Activated gamma-delta T cell treated with Interleukin-2 at 50 U/mL for 16 hours (primary cell): ENCODE results near the gene ADI1.
"Not testable (repeated sequence)": the region's sequence is repeated elsewhere in the genome, so short reads cannot be mapped to it uniquely, and the experiment has no call there.

Experiments
- DNase-seq: peaks from one replicate; pipeline ENCODE4 v3.0.0-alpha.2; 2020

ADI1 gene

DNA sequence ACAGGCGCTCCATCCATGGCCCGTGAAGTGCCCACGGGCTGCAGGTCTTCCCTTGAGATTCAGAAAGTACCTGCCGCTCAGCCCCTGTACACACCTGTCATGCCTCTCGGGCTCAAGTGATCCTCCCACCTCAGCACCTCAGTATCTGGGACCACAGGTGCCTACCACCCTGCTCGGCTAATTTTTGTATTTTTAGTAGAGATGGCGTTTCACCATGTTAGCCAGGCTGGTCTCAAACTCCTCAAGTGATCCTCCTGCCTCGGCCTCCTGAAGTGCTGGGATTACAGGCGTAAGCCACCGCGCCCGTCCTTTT, 26.9 kb downstream of the ADI1 start:
- DNase-seq, result not testable (repeated sequence)

DNA sequence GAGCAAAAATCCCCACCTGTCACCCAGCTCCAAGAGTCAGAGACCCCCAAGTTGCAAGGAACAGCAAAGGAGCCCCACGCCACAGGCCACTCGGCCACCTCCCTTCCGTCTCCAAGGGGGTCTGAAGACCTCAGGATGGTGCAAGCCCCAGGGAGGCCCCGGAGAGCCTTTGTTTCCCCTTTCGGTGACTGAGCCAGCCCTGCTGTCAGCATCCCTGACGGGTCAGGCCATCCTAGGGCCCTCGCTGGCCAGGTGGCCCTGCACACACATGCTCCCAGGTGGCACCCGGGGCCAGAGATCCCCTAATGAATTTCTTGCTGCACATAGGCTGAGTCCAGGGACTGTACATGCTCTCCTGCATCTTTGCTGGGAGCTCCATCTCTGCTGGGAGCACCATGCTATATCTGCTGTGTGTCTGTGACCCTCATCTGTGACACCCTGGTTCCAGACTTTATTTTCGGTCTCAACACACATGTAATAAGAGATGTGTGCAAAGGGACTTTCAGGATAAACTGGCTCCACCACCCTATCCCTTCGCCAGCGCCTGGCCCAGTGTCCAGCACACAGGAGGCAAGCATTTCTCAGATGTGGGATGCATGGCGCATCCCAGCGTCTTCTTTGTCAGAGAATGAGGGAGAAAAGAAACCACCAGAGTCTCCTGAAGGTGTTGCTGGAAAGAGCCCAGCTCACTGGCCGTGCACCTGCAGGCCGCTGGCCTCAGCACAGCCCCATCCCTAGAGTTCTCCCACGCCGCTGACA, 27.4 kb downstream of the ADI1 start:
- DNase-seq, result no peak

DNA sequence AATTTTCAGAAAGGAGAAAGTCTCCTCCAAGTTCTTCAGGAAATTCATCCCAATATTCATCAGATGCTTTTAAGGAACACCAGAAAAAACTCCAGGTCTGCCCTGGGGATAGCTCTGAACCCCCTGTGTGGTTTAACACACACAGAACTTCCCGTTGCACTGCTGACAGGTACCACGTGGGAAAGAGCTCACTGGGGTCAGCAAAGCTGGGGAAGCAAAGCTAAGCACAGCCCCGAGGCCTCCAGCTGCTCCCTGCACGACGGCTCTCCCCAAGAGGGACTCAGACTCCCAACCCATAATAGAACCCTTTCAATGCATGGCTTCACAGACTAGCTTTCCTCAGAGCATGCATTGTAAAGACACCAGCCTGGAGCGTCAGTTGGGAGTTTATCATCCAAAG, 28.0 kb downstream of the ADI1 start:
- DNase-seq, result no peak

DNA sequence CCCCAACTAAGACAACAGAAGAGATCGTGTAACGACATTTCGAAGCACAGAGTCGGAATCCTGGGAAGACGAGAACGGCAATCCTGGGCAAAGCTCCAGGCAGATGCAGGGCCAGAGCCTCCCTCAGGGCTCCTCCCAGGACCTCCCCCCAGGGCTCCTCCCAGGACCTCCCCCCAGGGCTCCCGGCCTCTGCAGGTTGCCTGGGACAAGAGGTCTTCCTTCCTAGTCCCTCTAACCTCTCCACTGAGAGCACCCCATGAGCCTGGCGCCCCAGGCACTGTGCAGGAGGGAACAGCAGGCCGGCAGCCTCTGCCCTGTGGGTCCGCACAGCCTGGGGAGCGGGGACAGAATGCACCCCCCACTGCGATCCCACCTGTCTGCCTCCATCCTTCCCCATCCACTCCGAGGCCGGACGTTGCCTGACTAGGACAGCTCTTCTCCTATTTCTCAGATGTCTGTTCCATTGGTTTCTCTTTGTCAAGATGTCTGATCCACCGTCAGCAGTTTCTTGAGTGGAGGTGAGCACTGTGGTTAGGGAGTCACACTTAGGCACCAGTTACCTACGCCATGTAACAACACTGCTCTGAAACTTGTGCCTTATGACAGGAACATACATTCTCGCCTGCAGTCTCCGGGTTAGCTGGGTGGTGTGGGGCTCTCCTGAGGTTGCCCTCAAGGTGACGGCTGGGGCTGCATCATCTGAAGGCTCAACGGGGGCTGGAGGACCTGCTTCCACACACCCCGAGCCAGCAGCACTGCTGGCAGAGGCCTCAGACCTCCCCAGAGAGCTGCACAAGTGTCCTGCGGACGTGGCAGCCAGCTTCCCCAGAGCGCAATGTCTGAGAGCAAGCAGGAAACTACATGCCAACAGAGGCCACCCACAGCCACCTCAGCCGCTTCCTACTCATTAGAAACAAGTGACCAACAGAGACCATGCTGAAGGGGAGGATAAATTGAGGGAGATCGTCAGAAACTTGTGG, 28.9 kb downstream of the ADI1 start:
- no peak for DNase-seq

DNA sequence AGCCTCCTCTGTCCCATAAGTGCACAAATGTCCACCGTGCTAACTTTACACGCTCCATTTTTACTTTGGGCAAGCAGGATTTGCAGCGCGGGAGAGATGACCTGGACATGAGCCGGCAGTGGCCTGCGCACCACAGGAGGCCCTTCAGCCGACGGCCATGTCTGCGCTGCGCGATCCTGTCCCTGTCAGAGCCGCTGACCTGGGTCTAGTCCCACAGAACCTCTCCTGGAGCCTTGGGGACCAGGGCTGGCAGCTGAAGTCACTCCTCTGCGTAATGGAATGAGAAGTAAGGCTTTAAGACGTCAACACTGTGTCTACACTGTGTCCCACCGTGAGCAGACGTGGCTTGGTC, 29.6 kb downstream of the ADI1 start:
- no peak for DNase-seq

DNA sequence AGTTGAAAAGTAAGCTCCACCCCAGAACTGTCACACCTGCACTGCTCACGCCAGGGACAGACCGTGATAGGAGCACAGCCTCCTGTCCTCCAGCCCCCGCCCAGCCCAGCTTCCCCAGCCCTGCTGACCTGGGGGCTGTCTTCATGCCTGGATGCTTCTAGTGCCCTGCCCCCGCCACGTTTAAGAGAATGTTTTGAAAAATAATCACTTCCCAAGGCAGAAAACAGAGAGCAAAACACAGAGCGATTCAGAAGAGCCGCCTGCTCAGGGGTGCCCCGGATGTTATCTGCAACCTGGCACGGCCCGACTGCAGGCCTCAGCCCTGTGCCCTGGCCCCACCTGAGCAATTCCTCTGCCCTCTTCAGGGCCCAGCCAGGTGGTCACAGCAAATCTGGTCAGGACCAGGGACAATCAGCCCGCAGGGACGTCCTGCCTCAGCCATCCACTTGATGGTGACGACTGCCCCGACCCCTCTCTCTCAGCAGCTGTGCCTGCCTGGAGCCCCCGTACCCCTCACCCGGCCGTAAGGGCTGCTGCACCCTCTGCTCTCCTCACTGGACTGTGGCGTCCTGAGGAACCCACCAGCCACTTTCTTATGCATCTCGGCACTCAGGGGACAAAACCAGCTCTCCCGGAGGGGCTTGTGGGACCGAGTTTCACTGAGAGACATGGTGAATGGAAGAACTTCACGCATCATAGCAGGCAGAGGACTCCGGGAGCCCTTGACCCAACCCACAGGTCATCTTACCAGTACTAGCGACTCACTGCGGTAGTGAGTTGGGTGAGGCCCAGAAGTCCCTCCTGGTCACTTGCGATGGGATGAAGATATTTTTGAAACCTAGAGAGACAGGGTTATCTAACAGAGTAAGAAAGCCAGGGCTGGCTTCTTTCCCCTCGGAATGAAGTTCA, 30.2 kb downstream of the ADI1 start:
- DNase-seq, result no peak

DNA sequence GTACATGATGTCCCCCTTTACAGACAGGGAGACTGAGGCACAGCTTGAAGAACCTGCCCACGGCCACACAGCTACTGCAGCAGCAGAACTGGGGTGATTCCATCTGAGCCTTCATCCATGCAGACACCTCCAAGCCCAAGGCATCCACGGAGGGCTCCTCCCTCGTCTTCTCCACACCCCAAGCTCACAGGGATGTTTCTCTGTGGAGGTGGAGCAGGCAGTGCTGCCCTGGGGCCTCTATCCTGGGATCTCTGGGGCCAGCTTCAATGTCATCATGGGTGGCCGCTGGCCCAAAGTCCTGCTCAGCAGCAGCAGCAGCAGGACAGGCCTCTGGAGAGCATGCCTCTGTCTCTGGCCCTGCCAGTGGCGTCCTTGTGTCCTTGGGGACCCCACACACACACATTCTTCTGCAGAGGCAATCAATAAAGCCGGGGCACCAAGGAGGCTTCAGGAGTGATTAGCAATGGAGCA, 31.2 kb downstream of the ADI1 start:
- DNase-seq, result no peak

DNA sequence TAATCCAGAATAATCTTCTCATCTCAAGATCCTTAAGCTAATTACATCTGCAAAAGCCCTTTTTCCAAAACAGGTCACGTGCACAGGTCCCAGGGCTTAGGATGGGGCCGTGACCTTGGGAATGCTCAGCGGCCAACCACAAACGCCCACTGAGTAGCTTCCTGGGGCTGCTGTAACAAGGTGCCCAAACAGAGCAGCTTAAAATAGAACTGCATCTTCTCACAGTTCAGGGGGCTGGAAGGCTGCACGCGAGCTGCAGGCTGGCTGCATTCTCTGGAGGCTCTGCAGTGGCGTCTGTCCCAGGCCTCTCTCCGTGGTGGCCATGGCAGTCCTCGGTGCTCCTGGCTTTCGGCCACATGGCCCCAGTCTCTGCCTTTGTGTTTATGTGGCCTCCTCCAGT, 31.9 kb downstream of the ADI1 start:
- DNase-seq, result no peak

DNA sequence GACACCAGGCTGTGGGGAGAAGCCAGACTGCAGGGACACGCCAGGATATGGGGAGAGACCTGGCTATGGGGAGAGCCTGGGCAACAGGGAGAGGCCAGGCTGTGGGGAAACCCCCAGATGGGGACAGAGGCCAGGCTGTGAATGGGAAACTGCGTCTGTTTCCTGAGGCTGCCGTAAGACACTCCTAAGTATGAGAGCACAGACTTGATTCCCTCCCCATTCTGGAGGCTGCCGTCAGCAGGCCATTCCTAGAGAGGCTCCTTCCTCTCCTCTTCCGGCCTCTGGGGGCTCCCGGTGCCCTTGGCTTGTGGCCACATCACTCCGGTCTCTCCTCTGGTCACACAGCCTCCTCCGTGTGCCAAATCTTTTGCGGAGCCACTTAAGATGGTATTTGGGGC, 32.3 kb downstream of the ADI1 start:
- no peak for DNase-seq

DNA sequence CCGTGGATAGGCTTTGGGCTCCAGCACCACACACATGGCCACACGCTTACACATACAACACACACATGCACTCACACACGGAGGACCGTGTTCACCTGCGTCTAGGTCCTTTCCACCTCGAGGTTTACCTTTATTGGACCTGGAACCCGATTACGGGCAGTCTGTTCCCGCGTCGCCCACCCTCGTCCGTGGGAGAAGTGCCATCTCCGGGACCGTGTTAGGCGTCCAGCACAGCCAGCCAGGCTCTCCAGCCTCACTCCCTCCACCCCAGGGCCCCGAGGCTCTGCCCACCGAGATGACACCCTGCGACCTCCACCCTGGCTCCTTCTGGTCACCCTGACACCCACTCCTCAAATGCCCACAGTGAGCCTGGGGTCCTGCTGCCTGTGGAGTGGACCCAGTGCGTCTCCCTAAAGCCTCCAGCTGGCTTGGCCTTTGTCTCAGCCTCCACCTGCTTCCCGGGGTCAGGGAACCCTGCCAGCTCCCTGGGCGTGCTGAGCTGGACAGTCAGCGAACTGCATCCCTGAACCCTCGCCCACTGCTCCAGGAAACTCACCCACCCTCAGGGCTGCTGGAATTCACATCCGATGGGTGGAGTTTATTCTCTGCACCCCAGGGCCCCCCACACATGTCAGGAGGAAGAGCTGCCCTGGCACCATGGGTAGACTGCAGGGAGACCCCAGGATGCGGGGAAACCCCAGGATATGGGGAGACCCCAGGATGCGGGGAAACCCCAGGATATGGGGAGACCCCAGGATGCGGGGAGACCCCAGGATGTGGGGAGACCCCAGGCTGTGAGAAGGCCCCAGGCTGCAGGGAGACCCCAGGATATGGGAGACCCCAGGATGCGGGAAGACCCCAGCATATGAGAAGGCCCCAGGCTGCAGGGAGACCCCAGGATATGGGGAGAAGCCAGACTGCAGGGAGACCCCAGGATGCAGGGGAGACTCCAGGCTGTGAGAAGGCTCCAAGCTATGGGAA, 33.0 kb downstream of the ADI1 start:
- DNase-seq, result no peak

DNA sequence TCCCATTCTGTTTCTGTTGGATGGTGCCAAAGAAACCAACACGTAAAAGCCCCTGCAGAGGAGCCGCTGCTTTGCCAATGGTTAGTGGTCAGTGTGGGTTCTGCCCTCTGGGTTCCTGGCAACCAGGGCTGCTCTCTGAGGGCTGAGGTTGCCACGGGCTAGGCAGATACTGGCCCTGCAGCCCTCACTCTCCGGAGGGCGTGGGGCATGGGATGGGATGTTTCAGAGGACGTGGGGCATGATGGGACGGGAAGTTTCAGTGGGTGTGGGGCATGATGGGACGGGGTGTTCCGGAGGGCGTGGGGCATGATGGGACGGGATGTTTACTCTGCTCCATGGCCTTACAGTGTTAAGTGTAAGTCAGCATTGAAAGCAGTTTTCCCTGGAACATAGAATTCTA, 34.2 kb downstream of the ADI1 start:
- DNase-seq, result no peak

DNA sequence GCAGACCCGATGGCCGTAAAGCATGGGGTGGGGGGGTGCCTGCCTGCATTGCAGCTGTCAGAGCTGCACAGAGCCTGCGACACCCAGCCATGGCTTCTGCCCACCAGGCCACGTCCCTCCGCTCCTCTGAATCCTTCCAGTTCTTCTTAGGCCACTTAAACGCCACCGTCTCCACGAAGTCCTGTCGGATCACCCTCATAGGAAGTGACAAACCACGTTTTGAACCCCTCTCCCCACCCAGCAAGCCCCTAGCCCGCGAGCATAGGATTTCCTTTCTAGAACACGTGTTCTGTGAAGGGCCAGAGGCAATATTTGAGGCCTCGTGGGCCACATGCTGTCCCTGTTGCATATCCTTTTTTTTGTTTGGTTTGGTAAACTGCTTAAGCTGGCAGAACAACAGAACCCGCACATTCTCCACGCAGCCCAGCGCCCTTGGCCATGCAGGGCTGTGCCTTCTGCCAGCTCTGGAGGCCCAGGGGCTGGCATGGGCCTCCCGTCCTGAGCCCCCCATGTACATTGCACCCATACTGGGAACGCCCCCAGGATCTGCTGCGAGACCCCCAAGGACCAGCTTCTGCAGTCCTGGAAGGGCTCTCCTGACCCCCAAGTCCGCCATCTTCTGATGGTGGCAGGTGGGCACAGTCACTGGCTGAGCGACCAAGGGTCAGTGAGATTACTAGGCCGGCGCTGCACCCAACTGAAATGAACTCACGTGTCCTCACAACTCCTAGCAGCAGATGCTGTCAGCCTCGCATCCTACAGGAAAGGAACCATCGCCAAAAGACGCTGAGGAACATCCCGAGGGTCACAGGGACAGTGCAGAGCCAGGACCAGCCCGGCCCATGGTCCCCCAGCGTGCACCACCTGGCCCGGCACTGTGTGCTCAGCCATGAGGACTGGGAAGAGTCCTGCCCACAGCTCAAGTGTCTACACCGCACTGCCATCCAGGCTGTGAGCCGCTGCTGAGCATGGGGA, 35.1 kb downstream of the ADI1 start:
- DNase-seq, result no peak

DNA sequence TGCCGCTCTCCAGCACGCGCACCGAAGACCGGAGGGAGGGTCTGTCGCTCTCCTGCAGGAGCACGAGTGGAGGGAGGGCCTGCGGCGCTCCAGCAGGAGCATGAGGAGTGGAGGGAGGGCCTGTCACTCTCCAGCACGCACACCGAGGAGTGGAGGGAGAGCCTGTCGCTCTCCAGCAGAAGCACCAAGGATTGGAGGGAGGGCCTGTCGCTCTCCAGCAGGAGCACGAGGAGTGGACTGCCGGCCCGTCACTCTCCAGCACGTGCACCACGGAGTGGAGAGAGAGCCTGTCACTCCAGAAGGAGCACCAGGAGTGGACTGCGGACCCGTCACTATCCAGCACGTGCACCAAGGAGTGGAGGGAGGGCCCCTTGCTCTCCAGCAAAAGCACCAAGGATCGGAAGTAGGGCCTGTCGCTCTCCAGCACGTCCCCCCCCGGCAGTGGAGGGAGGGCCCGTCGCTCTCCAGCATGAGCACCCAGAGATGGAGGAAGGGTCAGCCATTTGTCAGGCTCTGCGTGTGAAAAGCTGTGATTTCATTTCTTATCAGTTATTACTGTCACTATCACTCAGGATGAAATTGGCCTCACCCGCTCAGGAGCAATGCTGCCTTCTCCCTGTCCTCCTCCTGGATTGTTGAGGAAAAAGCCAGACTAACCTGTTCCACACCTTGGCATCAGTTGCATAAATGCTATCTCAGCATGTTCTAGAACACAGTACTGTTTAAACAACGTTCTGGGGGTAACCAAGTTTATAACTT, 35.9 kb downstream of the ADI1 start:
- no peak for DNase-seq

DNA sequence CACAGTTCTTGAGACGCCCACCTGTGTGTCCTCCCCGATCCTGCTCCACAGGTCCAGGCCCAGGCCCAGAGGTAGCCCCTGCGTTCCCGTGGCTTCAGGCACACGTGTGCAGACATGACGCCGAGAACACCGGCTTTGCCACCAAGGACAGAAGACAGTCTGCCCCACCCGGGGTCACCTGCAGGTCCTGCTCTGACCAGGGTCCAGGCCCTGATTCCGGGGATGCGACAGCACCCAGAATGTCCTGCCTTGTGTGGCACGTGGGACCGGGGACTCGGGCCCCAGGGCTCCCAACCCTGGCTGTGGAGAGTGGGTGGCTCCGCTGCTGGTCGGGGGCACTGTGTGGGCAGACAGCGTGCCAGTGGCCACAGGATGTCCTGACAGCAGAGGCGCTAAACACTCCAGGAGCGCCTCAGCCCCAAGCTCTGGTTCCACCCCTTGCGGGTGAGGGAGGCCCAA, 36.9 kb downstream of the ADI1 start:
- DNase-seq, result no peak

DNA sequence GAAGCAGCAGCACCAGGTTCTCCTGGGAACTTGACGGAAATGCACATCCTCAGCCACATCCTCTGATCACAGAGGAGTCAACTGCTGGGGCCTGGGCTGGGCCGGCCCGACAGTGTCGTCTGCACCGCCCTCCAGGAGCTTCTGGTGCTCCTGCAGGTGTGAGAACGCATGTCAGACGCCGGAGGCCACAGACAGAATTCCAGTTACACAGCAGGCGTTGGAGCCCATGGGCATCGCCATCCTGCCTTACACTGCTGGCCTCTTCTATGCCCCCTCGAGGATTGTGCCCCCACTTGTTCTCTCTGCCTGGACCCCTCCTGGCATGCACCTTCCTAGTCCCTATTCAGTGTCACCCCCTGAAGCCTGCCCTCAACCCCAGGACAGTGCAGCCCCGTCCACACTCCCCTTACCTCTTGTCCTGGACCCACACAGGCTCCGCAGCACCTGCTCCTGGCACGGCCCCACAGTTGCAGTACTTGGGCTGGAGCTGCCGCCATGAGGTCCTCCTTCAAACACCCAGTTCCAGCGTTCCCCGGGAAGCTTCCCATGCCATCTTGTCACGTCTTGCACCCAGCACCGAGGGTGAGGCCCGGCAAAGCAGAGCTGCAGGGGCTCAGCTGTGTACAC, 37.5 kb downstream of the ADI1 start:
- DNase-seq, result no peak

DNA sequence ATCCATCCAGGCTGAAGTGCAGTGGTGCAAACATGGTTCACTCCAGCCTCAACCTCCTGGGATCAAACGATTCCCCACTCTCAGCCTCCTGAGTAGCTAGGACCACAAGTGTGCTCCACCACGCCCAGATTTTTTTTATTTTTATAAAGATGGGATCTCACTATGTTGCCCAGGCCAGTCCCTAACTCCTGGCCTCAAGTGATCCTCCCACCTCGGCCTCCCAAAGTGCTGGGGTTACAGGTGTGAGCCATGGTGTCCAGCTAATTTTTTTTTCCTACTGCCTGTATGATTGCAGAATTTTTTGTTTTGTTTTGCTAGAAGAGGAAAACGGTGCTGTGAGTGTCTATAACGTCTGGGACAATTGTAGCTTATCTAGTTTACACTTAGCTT, 38.3 kb downstream of the ADI1 start:
- DNase-seq, result no peak

DNA sequence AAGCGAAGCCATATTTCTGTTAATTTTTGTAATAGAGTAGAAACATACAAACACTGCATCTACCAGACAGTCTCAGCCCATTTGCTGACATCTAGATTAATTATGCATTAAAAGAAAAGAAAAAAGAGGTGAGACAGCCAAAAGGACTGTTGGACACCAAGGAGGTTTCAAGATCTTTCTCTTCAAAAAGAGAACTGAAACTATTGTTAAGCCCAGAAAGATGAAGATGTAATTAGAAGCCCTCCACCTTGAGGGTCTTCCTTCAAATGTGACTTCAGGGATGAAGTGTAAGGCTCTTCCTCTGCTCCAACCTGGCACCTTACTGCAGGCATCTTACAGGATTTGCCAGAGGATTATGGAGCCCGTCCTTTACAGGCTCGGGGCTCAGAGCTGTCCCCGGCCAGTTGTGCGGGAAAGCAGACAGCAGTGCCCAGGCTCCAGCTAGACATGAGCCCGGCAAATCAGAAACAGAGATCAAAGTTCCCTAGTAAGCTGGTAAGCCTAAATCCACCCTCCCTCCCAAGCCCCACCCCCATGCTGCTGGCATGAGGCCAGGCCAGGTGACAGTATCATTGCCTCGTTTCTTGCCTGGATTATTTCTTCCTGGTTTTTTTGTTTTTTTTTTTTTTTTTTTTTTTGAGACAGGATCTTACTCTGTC, 38.9 kb downstream of the ADI1 start:
- DNase-seq, result no peak

DNA sequence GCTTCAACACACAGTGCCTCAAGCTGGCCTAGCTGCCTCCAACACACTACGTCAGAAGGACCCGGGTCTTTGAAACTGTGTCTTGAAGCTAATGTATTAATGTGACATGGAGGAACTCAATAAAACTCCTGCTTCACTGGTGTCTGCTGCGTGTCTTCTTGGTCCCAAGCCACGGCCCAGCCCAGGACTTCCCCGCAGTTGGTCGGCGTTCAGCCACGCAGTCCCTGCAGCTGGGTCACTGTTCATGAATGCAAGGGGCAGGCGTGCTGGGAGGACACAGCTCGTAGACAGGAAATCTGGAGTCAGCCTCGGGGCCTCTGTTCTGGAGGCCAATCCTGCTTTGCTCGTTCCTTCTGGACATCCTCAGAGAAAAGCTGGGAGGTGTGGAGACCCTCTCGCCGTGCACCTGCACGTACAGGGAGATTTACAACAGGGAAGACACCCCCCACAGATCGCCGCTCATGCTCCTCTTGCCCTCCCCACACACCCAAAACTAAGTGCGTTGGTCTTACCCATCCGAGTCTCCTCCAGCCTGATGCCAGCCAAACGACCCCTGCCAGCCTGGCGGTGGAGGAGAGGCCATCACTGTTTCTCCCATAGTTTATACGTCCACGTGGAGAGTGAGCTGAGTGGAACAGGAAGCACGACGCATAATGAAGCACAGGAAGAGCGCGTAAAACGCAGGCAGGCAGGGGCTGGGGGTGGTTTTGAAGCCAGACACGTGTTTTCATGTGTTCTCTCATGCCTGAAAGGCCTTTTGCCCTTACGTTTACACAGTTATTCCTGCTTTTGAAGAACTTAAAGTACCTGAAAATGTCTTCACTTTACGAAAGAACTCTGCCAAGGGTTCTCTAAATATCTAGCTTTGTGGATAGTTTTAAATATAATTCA, 39.7 kb downstream of the ADI1 start:
- no peak for DNase-seq
